T-helper 2 cell treated with Interferon-gamma antibody and Interleukin-4, amounts not matched to agents 100 ng/mL and 5 ng/mL, for 36 hours (primary cell): ENCODE data around the gene CAST. TPM values are rescaled to one million over a fixed set of nuclear protein-coding genes. Genes with fewer than 3 reads are reported as not detected.

Source experiments
- intact Hi-C: fragments of 100-400 bp; cut with micrococcal nuclease; formaldehyde crosslinking; loops from one replicate; pipeline ENCODE4 v1.15.1; 2023
- total RNA-seq: library from RNA; stranded (reverse); gene quantifications from 2 replicates; pipeline ENCODE4 v1.2.3, GENCODE V29; 2022

CAST gene
- total RNA-seq, 1 donor from 2014 or later = 175 TPM

DNA sequence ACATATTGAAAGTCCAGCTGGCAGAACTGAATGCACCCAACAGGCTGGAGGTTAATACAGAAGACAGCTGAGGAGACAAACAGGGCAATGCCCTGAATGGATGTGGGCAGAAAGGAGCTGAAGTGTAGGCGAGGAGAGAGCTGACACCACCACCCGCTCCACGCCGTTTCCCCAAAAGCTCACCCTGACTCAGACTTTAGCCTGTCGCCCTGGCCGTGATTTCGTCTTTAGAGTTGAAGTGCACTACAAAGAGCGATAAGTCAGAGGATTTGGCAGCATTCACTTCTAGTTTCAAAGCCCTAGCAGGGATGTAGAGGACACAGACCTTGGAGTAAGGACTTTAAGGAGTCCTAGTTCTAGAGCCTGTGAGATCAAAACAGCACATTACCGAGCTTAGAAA, 147.7 kb downstream of the CAST start:
- intact Hi-C loops = loop anchor here (2.0 to 5.0 kb wide), 3 partner anchors 38 to 287 kb away; no protein-coding TSS in a partner anchor

DNA sequence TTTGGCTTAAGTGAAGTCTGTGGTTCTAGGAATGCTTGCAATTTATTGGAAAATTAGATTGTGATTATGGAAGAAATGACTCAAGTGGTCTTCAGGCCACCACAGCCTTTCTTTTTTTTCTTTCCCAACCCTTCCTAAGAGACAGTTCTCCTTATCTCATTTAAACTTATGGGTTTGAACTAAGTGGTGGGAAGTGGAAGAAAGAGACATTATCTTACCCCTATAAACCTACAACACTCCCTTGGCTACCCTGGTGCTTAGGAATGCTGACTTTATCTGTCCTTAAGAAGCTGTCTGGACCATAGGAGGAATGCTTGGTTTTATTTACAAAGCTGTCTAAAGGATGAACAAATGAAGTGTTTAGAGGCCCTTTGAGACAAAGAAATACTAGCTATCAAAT, 150.7 kb downstream of the CAST start:
- intact Hi-C loops = no loop called here

DNA sequence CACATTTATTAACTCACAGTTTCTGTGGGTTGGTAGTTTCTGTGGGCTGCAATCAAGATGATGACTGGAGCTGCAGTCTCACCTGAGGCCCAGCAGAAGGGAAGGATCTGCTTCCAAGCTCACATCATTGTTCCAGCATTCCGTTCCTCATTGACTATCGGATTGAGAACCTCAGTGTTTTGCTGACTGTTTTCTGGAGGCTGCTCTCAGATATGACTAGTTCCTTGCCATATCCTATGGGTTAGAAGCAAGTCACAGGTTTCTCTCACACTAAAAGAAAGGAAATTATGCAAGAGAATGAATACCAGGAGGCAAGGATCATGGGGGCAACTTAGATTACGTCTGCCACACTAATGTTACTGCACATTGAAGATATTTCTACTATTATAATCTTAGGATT, 151.9 kb downstream of the CAST start:
- intact Hi-C loops = no loop called here

DNA sequence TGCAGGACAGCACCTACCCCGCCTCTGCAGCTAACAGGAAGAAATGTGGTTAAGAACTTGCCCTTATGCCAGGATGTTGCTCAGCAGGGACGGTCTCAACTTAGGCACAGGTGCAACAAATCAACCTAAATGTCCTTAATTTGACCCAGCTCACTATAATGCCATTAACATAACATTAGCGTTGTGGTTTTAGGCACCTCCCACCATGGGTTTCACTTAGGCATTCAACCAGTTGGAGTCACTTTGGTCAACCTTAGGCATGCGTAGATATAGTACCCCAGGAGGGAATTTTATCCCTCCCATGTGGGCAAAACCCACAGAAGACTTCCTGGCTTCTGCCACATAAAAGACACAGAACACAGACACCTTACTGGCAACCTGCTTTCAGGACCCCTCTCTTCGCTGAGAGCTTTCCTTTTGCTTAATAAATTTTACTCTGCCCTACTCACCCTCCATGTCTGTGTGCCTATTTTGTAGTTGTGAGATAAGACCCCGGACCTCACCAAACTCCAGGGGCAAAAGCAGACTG, 154.3 kb downstream of the CAST start:
- intact Hi-C loops = loop anchor here (1.0 to 2.0 kb wide), 2 partner anchors 8 to 118 kb away; no protein-coding TSS in a partner anchor

DNA sequence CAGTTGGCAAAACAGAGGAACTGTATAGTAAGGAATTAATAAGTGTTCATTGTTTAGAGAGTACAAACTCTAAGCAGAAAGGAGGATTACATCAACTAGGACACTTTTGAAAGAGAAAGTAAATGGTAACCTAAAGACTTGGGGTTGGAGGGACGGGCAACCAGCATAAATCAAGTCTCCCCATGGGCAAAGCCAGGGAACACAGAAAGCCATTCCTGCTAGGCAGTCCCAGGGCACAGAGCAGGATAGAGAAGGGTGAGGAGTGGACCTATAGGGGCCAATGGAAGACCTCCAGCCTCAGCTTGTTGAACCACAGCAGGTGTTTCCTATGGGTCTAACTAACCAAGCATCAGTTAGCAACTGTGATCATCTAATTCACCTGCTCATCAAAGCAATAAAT, 154.8 kb downstream of the CAST start:
- intact Hi-C loops = loop anchor here (1.0 to 2.0 kb wide), 2 partner anchors 9 to 118 kb away; no protein-coding TSS in a partner anchor

DNA sequence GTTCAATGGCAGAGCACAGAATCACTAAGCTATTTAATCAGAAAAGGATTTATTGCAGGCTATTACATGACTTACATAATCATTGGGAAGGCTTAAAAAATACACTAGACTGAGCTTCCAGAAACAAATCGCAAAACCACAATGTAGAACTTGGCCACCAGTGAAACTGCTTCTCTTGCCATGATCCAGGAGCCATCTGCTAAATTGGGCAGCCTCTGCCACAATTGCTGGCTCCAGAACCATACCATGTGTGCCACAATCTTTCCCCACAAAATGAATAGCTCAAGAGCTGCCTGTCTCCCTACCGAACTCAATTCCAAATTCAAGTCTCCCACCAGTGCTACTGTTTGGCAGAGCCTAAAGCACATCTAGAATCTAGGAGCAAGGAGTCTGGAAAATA, 155.3 kb downstream of the CAST start:
- intact Hi-C loops = loop anchor here (2.0 kb wide), 1 partner anchor 117 kb away; no protein-coding TSS in a partner anchor

DNA sequence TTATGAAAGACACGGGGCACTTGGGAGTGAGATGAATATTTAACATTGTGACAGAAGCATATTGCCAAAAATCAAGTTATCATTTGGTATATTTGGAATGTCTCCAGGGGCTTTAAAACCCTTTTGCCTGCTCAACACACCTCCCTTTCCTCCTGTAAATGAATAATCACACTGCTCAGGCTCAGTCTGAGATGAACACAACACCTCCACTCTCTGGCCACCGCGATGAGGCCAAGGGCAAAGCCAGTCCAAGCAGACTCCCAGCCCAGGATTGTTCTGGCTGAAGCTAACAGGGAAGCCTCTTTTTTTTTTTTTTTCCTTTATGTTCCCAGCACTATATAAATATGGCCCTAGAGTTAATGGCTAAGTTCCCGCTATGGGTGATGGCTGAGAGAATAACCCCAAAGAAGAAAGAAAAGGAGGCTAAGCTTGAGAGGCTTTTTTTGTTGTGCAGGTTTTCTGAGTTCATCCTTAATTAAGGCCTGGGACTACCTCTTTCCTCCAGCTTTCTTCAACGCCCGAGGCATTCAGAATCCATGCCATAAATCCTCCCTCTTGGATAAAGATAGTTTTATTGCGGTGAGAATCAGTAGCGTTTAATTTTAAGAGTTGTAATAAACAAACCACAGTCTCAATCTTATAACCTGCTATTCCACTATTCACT, 156.1 kb downstream of the CAST start:
- intact Hi-C loops = no loop called here

DNA sequence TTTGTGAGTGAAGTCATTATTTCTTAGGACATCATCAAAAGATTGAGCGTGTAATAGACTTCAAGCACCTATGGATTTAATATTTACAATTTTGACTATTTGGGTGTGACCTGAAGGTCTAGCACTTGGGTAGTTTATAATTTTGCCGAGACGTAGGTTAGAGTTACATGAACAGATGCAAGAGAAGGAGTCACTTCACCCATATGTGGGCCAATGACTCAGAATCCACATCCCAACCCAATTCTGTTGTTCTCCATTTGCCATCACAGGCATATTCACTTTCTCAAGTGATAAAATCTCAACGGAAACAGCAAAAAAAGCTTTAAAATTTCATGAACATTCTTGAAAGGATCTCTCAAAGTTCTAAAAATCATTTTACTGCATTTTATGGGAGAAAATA, 157.6 kb downstream of the CAST start:
- intact Hi-C loops = no loop called here

DNA sequence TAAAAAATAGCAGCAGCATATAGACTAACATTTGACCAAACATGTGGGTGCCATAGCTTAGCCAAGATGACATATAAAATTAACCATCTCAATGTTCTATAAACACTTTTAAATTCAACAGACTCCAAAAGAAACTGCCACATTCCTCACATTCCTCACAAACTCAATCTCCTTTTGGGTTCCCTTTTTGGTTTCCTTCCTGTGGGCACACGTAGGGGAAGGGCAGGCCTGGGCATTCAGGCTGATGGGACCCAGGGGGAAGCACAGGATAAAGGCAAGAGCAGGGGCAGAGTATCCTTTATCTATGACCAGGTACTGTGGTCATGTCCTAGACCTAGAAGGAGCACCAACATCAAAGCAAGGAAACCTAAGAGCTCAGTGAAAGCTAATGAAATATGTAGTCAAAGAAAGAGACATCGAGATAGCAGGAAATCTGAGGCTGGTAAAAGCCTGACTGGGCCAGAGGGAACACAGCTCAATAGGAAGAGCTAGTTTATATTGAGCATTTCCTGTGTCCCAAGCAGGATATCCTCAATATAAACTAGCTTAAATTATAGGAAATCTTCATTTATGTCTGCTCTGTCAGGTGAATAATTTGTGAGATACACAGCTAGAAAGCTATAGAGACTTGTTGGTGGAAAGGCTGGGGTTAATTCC, 159.2 kb downstream of the CAST start:
- intact Hi-C loops = no loop called here

DNA sequence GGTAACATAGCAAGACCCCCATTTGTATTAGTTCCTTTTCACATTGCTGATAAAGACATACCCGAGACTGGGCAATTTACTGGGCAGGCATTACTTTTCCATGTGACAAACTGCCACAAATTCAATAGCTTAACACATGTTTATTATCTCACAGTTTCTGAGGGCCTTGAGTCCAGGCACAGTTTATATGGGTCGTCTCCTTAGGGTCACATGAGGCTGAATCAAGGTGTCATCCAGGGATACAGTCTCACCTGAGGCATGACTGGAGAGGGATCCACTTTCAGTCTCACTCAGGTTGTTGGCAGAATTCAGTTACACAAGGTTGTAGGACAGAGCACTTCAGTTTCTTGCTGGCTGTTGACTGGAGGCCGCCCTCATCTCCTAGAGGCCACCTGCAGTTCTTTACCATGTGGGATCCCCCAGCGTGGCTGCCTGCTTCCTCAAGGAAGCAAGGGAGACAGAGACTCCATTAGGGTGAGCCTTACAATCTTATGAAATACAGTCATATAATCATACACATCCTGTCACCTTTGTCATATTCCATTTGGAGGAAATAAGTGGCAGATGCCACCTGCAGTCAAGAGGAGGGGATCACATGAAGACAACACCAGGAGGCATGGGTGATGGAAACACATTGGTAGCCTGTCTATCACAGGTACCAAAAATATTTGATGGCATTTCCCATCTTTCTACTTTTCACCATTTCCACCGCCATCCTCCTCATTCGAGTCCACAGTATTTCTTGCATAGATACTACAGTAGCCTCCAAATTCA, 160.7 kb downstream of the CAST start:
- intact Hi-C loops = no loop called here

DNA sequence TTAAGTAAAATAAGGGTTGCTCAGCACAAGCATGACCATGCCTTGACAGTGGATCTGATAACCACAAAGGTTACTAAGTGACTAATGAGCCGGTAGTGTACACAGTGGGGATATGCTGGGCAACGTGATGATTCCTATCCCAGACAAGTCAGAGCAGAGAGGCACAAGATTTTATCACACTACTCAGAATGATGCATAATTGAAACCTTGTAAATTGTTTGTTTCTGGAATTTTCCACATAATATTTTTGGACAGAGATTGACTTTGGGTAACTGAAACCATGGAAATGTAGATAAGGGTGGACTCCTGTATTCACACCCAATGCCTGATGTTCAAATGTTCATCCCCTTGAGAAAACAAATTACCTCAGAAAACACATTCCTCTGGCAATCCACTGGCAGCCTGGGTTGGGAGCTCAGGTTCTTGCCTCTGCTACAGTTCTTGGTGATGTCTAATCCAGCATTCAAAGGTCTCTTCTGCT, 161.8 kb downstream of the CAST start:
- intact Hi-C loops = no loop called here

Other genes with a start within 250 kb of the CAST start
- gene PCSK1, start 229.1 kb upstream of the CAST start, total RNA-seq = not detected in 2 replicates
- gene ERAP1, start 145.6 kb downstream of the CAST start, total RNA-seq = 135 and 147 TPM in 2 replicates
- 129 and 135 TPM in 2 replicates for gene ERAP2, start 214.1 kb downstream of the CAST start, total RNA-seq